ENCODE data around the gene RELN. TPM values are rescaled to one million over a fixed set of nuclear protein-coding genes. Genes with fewer than 3 reads are reported as not detected.

The RELN gene
- total and polyA plus RNA-seq, 9 of the 15 experiments (the other 6 are each of a cell fraction or from before 2014, with no cell fraction given), result 12.9 to 43.2 (median 18.1) TPM

DNA sequence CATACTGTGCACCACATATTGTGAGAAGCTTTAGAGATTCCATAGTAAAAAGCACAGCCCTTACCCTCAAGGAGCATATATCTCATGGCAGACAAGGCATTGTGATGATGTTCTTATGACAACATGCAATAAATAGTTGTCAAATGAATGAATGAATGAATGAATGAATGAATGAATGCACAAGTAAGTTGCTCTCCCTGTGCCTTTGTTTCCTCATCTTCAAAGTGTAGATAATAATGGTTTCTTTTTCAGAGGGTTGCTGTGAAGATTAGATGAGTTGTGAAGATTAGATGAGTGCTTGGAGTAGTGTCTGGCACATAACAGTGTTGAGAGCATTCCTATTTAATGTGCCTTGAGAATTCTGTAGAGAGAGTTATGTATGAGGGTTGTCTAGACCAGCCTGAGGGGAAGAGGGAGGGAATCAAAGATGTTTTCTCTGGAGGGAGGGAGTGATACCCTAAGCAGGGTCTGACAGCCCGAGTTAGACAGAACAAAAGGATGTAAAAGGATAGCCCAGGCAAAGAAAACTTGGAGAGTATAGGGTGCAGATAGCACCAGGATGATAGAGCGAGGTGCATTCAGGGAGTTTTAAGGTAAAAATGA is 217.2 kb downstream of the RELN start:
- Histone ChIP-seq H4K20me1 (replicated peaks; ENCODE audit: control insufficient read depth, insufficient read depth, low read length) (no peaks in the 10 kb centered on the region), H3K36me3 (ENCODE audit: control insufficient read depth, insufficient read depth, low read length) (no peaks in the 10 kb centered on the region; the same call in 2 of the 3 replicates), H3K79me2 (ENCODE audit: control insufficient read depth, insufficient read depth, low read length) (no peaks in the 10 kb centered on the region), H3K4me3 (no peak overlapping the region), H3K27me3 (ENCODE audit: control insufficient read depth in 2 of 2, insufficient read depth in 2 of 2, low read length in 2 of 2) (no peaks in the 10 kb centered on the region), H3K4me1 (replicated peaks in 1 of 2; ENCODE audit: control insufficient read depth in 2 of 2, insufficient read depth in 2 of 2, low read length in 2 of 2) (no peaks in the 10 kb centered on the region), H2AFZ (ENCODE audit: low read depth, low read length) (no peak overlapping the region), H3K27ac (ENCODE audit: extremely low read depth, low read depth, low read length) (no peak overlapping the region), H3K9me1 (ENCODE audit: control insufficient read depth, insufficient read depth, low read length) (no peaks in the 10 kb centered on the region), H3K9me3 (replicated peaks; ENCODE audit: control insufficient read depth, insufficient read depth, low read depth, low read length) (no peaks in the 10 kb centered on the region), H3K9ac (ENCODE audit: insufficient read depth in 1 of 2, low read depth in 2 of 2, low read length in 2 of 2) (no peak overlapping the region), H3K4me2 (ENCODE audit: insufficient read depth, low read length) (no peak overlapping the region)
- ATAC-seq (no peak), FAIRE-seq (no peak), DNase-seq (ENCODE audit: extremely low read depth in 1 of 4, low spot score in 3 of 4) (no peak)
- WGBS (ENCODE audit: insufficient coverage, low coverage, missing lambda C conversion rate), result 34% methylated on average over 2 of the region's 2 CpGs
- BruUV-seq (replicated peaks), result no TSS peak
- in situ Hi-C loops (cut with MboI) (no loop called here), intact Hi-C loops (cut with micrococcal nuclease) (no loop called here)
- POLR2A ChIA-PET, result interaction anchor here (0.5 kb wide), 1 partner anchor 36 kb away, joined by 3 read pairs; no protein-coding TSS in a partner anchor
- CTCF ChIA-PET (ENCODE audit: low intra/inter-chr PET ratio), result interaction anchor here (0.6 kb wide), 1 partner anchor 54 kb away, joined by 3 read pairs; no protein-coding TSS in a partner anchor
- TF ChIP-seq, protein P1, sequence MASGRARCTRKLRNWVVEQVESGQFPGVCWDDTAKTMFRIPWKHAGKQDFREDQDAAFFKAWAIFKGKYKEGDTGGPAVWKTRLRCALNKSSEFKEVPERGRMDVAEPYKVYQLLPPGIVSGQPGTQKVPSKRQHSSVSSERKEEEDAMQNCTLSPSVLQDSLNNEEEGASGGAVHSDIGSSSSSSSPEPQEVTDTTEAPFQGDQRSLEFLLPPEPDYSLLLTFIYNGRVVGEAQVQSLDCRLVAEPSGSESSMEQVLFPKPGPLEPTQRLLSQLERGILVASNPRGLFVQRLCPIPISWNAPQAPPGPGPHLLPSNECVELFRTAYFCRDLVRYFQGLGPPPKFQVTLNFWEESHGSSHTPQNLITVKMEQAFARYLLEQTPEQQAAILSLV (tag; IDR thresholded peaks at IDR 0.05), result no peak
- peak; percentile 95 for TF ChIP-seq ZNF24 (IDR thresholded peaks at IDR 0.05)

DNA sequence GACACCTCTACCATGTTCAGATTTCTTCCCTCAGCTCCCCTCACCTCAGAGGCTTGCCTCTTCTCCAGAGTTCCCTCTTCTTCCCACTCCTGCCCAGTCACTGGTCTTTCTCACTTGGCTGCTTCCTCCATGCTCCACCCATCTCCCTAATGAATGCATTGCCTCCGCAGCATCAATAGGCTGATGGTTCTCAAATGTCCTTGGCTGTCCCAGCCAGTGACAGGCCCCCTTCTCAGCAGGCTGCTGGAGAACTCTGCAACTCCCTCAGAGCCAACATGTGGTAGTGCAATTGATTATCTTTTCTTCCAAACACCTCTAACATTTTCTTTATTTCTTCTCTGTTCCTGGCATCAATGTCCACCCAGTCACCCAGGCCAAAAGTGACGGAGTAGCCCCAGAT is 218.2 kb downstream of the RELN start:
- H3K36me3 ChIP-seq (ENCODE audit: control insufficient read depth, insufficient read depth, low read length), result no peaks in the 10 kb centered on the region; the same call in 2 of the 3 replicates
- no peaks in the 10 kb centered on the region for H3K79me2 ChIP-seq (ENCODE audit: control insufficient read depth, insufficient read depth, low read length)
- BruUV-seq (replicated peaks), result no TSS peak
- ChIA-PET POLR2A (interaction anchor here (0.6 kb wide), 2 partner anchors 12 to 358 kb away, joined by 3 read pairs; no protein-coding TSS in a partner anchor), CTCF (ENCODE audit: low intra/inter-chr PET ratio) (no interaction called here)
- H3K9me3 ChIP-seq (replicated peaks; ENCODE audit: control insufficient read depth, insufficient read depth, low read depth, low read length), result no peaks in the 10 kb centered on the region
- H3K4me3 ChIP-seq, result no peak overlapping the region
- no peak overlapping the region for H3K27ac ChIP-seq (ENCODE audit: extremely low read depth, low read depth, low read length)
- H3K9ac ChIP-seq (ENCODE audit: insufficient read depth in 1 of 2, low read depth in 2 of 2, low read length in 2 of 2), result peak overlapping the region in 1 of 2 experiments; percentile 29; a peak in 1 of 4 replicates
- H3K4me2 ChIP-seq (ENCODE audit: insufficient read depth, low read length), result no peak overlapping the region
- DNase-seq (ENCODE audit: extremely low read depth in 1 of 4, low spot score in 3 of 4), result no peak
- in situ Hi-C loops (cut with MboI) (no loop called here), intact Hi-C loops (cut with micrococcal nuclease) (no loop called here)
- ATAC-seq, result peak; percentile 38; the same call in 1 of the 3 replicates
- no peaks in the 10 kb centered on the region for H3K27me3 ChIP-seq (ENCODE audit: control insufficient read depth in 2 of 2, insufficient read depth in 2 of 2, low read length in 2 of 2)
- no peak overlapping the region for H2AFZ ChIP-seq (ENCODE audit: low read depth, low read length)
- no peaks in the 10 kb centered on the region for H4K20me1 ChIP-seq (replicated peaks; ENCODE audit: control insufficient read depth, insufficient read depth, low read length)
- no peak for FAIRE-seq
- WGBS (ENCODE audit: insufficient coverage, low coverage, missing lambda C conversion rate), result 66% methylated on average over 2 of the region's 2 CpGs
- no peaks in the 10 kb centered on the region for H3K9me1 ChIP-seq (ENCODE audit: control insufficient read depth, insufficient read depth, low read length)
- H3K4me1 ChIP-seq (replicated peaks in 1 of 2; ENCODE audit: control insufficient read depth in 2 of 2, insufficient read depth in 2 of 2, low read length in 2 of 2), result no peaks in the 10 kb centered on the region
- TF ChIP-seq, protein P2, sequence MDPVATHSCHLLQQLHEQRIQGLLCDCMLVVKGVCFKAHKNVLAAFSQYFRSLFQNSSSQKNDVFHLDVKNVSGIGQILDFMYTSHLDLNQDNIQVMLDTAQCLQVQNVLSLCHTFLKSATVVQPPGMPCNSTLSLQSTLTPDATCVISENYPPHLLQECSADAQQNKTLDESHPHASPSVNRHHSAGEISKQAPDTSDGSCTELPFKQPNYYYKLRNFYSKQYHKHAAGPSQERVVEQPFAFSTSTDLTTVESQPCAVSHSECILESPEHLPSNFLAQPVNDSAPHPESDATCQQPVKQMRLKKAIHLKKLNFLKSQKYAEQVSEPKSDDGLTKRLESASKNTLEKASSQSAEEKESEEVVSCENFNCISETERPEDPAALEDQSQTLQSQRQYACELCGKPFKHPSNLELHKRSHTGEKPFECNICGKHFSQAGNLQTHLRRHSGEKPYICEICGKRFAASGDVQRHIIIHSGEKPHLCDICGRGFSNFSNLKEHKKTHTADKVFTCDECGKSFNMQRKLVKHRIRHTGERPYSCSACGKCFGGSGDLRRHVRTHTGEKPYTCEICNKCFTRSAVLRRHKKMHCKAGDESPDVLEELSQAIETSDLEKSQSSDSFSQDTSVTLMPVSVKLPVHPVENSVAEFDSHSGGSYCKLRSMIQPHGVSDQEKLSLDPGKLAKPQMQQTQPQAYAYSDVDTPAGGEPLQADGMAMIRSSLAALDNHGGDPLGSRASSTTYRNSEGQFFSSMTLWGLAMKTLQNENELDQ (CRISPR knock-in tag; IDR thresholded peaks at IDR 0.05; ENCODE audit: borderline replicate concordance), result no peak
- TF ChIP-seq NFXL1 (CRISPR knock-in tag; IDR thresholded peaks at IDR 0.05), result no peak
- TF ChIP-seq PHTF2 (CRISPR knock-in tag; IDR thresholded peaks at IDR 0.05), result no peak
- TF ChIP-seq SP1 (CRISPR knock-in tag; IDR thresholded peaks at IDR 0.05), result no peak
- no peak for TF ChIP-seq RFX5 (IDR thresholded peaks at IDR 0.05; ENCODE audit: low read depth, low read length)
- TF ChIP-seq EP400 (IDR thresholded peaks at IDR 0.05), result no peak
- TF ChIP-seq, protein P3, sequence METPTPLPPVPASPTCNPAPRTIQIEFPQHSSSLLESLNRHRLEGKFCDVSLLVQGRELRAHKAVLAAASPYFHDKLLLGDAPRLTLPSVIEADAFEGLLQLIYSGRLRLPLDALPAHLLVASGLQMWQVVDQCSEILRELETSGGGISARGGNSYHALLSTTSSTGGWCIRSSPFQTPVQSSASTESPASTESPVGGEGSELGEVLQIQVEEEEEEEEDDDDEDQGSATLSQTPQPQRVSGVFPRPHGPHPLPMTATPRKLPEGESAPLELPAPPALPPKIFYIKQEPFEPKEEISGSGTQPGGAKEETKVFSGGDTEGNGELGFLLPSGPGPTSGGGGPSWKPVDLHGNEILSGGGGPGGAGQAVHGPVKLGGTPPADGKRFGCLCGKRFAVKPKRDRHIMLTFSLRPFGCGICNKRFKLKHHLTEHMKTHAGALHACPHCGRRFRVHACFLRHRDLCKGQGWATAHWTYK (CRISPR knock-in tag; IDR thresholded peaks at IDR 0.05), result no peak
- no peak for TF ChIP-seq MBD2 (IDR thresholded peaks at IDR 0.05; ENCODE audit: borderline replicate concordance, low read depth)
- TF ChIP-seq LEF1 (IDR thresholded peaks at IDR 0.05), result no peak
- TF ChIP-seq ZNF780A (CRISPR knock-in tag; IDR thresholded peaks at IDR 0.05), result no peak
